Fibroblast of skin of scalp (primary cell): ENCODE data around the gene GPRC5C.

Experiments
- DNase-seq: peaks from one replicate; pipeline ENCODE4 v3.0.0-alpha.2; 2013

The GPRC5C gene

GRCh38 chr17:74433421-74434121 is 1.7 kb downstream of the GPRC5C start:
- no peak for DNase-seq

GRCh38 chr17:74435775-74436359 is 4.0 kb downstream of the GPRC5C start:
- no peak for DNase-seq

- no peak for DNase-seq
Measured at GRCh38 chr17:74437702-74438101, 5.8 kb downstream of the GPRC5C start.

GRCh38 chr17:74439691-74440567 is 8.0 kb downstream of the GPRC5C start:
- no peak for DNase-seq

- DNase-seq: no peak
Measured at GRCh38 chr17:74441537-74441936, 9.6 kb downstream of the GPRC5C start.

- DNase-seq: no peak
Measured at GRCh38 chr17:74442291-74442669, 10.4 kb downstream of the GPRC5C start.

GRCh38 chr17:74442670-74443515 is 11.0 kb downstream of the GPRC5C start:
- DNase-seq: no peak

GRCh38 chr17:74443516-74444296 is 11.8 kb downstream of the GPRC5C start:
- DNase-seq: no peak

GRCh38 chr17:74444406-74444805 is 12.5 kb downstream of the GPRC5C start:
- DNase-seq: no peak

- no peak for DNase-seq
Measured at GRCh38 chr17:74445158-74445557, 13.3 kb downstream of the GPRC5C start.

- no peak for DNase-seq
Measured at GRCh38 chr17:74446551-74447500, 14.9 kb downstream of the GPRC5C start.

- DNase-seq: no peak
Measured at GRCh38 chr17:74447628-74448159, 15.8 kb downstream of the GPRC5C start.

GRCh38 chr17:74448756-74449155 is 16.9 kb downstream of the GPRC5C start:
- no peak for DNase-seq

- DNase-seq: no peak
Measured at GRCh38 chr17:74449306-74449705, 17.4 kb downstream of the GPRC5C start.

GRCh38 chr17:74449773-74450172 is 17.9 kb downstream of the GPRC5C start:
- no peak for DNase-seq

GRCh38 chr17:74450231-74450630 is 18.3 kb downstream of the GPRC5C start:
- no peak for DNase-seq

GRCh38 chr17:74450925-74451403 is 19.1 kb downstream of the GPRC5C start:
- DNase-seq: no peak

- no peak for DNase-seq
Measured at GRCh38 chr17:74451557-74451956, 19.7 kb downstream of the GPRC5C start.

GRCh38 chr17:74452033-74452840 is 20.3 kb downstream of the GPRC5C start:
- DNase-seq: no peak
